H9 (cell line): ENCODE results near the gene RAET1G. TPM values are rescaled to one million over a fixed set of nuclear protein-coding genes. Genes with fewer than 3 reads are reported as not detected.
"Not testable (repeated sequence)": the region's sequence is repeated elsewhere in the genome, so short reads cannot be mapped to it uniquely, and the experiment has no call there.

Experiments
- DNase-seq: peaks from one replicate; pipeline ENCODE4 v3.0.0-alpha.2; 2017
- H2AFZ ChIP-seq: one replicate; pipeline ENCODE4 v1.6.1; 2013; ENCODE audit warnings: mild to moderate bottlenecking, low read length, control low read depth, moderate library complexity
- H2AK5ac ChIP-seq: 2 replicates; pipeline ENCODE4 v1.6.1; 2013; ENCODE audit warnings: low read length, control low read depth, mixed read lengths; ENCODE audit not compliant: insufficient read length
- H2BK120ac ChIP-seq: one replicate; pipeline ENCODE4 v1.6.1; 2013; ENCODE audit warnings: low read depth, mild to moderate bottlenecking, low read length, control low read depth, inconsistent platforms; ENCODE audit not compliant: poor library complexity, severe bottlenecking
- H2BK12ac ChIP-seq: 2 replicates; pipeline ENCODE4 v1.6.1; 2013; ENCODE audit warnings: low read length, control low read depth, mixed read lengths, low read depth; ENCODE audit not compliant: insufficient read length
- H2BK15ac ChIP-seq: 2 replicates; pipeline ENCODE4 v1.6.1; 2013; ENCODE audit warnings: low read depth, low read length, control low read depth
- H2BK20ac ChIP-seq: one replicate; pipeline ENCODE4 v1.6.1; 2013; ENCODE audit warnings: low read depth, mild to moderate bottlenecking, low read length, control low read depth, inconsistent platforms; ENCODE audit not compliant: poor library complexity, severe bottlenecking
- H2BK5ac ChIP-seq: 2 replicates; pipeline ENCODE4 v1.6.1; 2013; ENCODE audit warnings: low read length, control low read depth, mixed read lengths; ENCODE audit not compliant: insufficient read length
- H3K14ac ChIP-seq: 2 replicates; pipeline ENCODE4 v1.6.1; 2013; ENCODE audit warnings: low read length, control low read depth; ENCODE audit not compliant: insufficient read depth
- H3K18ac ChIP-seq: 2 replicates; pipeline ENCODE4 v1.6.1; 2013; ENCODE audit warnings: low read depth, mild to moderate bottlenecking, mixed read lengths, low read length, control low read depth; ENCODE audit not compliant: insufficient read length
- H3K23ac ChIP-seq: 2 replicates; pipeline ENCODE4 v1.6.1; 2013; ENCODE audit warnings: low read length, control low read depth, mixed read lengths, low read depth; ENCODE audit not compliant: insufficient read length
- H3K23me2 ChIP-seq: 2 replicates; pipeline ENCODE4 v1.6.1; 2013; ENCODE audit warnings: low read depth, mild to moderate bottlenecking, mixed read lengths, low read length, control low read depth; ENCODE audit not compliant: insufficient read length, poor library complexity, severe bottlenecking
- H3K27ac ChIP-seq: 2 replicates; pipeline ENCODE4 v1.5.1; 2013; ENCODE audit warnings: low read length, control low read depth, mixed read lengths, low read depth; ENCODE audit not compliant: insufficient read length
- H3K27me3 ChIP-seq: 2 replicates; pipeline ENCODE4 v1.6.1; 2013; ENCODE audit warnings: low read length, control low read depth, inconsistent platforms; ENCODE audit not compliant: insufficient read depth
- H3K4ac ChIP-seq: 2 replicates; pipeline ENCODE4 v1.6.1; 2013; ENCODE audit warnings: low read depth, mild to moderate bottlenecking, control low read depth, inconsistent platforms, low read length, moderate library complexity
- H3K4me1 ChIP-seq: 2 replicates; pipeline ENCODE4 v1.6.1; 2013; ENCODE audit warnings: low read length, control low read depth, inconsistent platforms; ENCODE audit not compliant: insufficient read depth
- H3K4me2 ChIP-seq: 2 replicates; pipeline ENCODE4 v1.6.1; 2013; ENCODE audit warnings: low read length, control low read depth, mixed read lengths; ENCODE audit not compliant: insufficient read length, insufficient read depth
- H3K56ac ChIP-seq: 2 replicates; pipeline ENCODE4 v1.6.1; 2013; ENCODE audit warnings: low read depth, mild to moderate bottlenecking, mixed read lengths, low read length, control low read depth; ENCODE audit not compliant: insufficient read length
- H3K79me1 ChIP-seq: 2 replicates; pipeline ENCODE4 v1.6.1; 2013; ENCODE audit warnings: low read depth, mild to moderate bottlenecking, moderate library complexity, low read length, control low read depth, inconsistent platforms; ENCODE audit not compliant: insufficient read depth, poor library complexity, severe bottlenecking
- H3K79me2 ChIP-seq: 2 replicates; pipeline ENCODE4 v1.6.1; 2013; ENCODE audit warnings: low read length, control low read depth, inconsistent platforms; ENCODE audit not compliant: insufficient read depth
- H3K9ac ChIP-seq: 2 replicates; pipeline ENCODE4 v1.6.1; 2013; ENCODE audit warnings: low read length, control low read depth, mixed read lengths; ENCODE audit not compliant: insufficient read length; ENCODE audit errors: extremely low read depth
- H3K9me3 ChIP-seq: one replicate; pipeline ENCODE4 v1.6.1; 2013; ENCODE audit warnings: low read depth, low read length, inconsistent platforms; ENCODE audit not compliant: control insufficient read depth
- H3T11ph ChIP-seq: one replicate; pipeline ENCODE4 v1.6.1; 2013; ENCODE audit warnings: mild to moderate bottlenecking, low read length, control low read depth, inconsistent platforms
- H4K20me1 ChIP-seq: one replicate; pipeline ENCODE4 v1.6.1; 2013; ENCODE audit not compliant: control insufficient read depth, insufficient read length, insufficient read depth
- H4K5ac ChIP-seq: 2 replicates; pipeline ENCODE4 v1.6.1; 2013; ENCODE audit warnings: low read depth, mild to moderate bottlenecking, mixed read lengths, low read length, control low read depth; ENCODE audit not compliant: insufficient read length
- H4K8ac ChIP-seq: replicated peaks from 2 replicates; pipeline ENCODE4 v1.6.1; 2013; ENCODE audit warnings: low read length, control low read depth, mixed read lengths, low read depth; ENCODE audit not compliant: insufficient read length
- H4K91ac ChIP-seq: 2 replicates; pipeline ENCODE4 v1.6.1; 2013; ENCODE audit warnings: low read depth, mild to moderate bottlenecking, moderate library complexity, mixed read lengths, low read length, control low read depth; ENCODE audit not compliant: insufficient read length
- H3K27ac Mint-ChIP-seq, 3 experiments: 2 replicates in 2 of 3; 3 replicates in 1 of 3; pipeline ENCODE4 v1.8.0; 2020 to 2021; ENCODE audit warnings: mixed read lengths in 3 of 3, mild to moderate bottlenecking in 1 of 3, moderate library complexity in 1 of 3
- H3K27me3 Mint-ChIP-seq: 2 replicates; pipeline ENCODE4 v1.8.0; 2021; ENCODE audit warnings: low read depth, mild to moderate bottlenecking, moderate library complexity, mixed read lengths
- H3K36me3 Mint-ChIP-seq, 3 experiments: 2 replicates in 2 of 3; 3 replicates in 1 of 3; pipeline ENCODE4 v1.8.0; 2020 to 2021; ENCODE audit warnings: low read depth in 3 of 3, mixed read lengths in 3 of 3; ENCODE audit not compliant: insufficient read depth in 1 of 3
- H3K4me1 Mint-ChIP-seq, 2 experiments: 2 replicates each; pipeline ENCODE4 v1.8.0; 2020; ENCODE audit warnings: mixed read lengths in 2 of 2
- H3K4me3 Mint-ChIP-seq, 2 experiments: 2 replicates in 1 of 2; 3 replicates in 1 of 2; pipeline ENCODE4 v1.8.0; 2020 to 2021; ENCODE audit warnings: mild to moderate bottlenecking in 2 of 2, mixed read lengths in 2 of 2, moderate library complexity in 1 of 2
- H3K9me3 Mint-ChIP-seq, 2 experiments: 2 replicates in 1 of 2; 3 replicates in 1 of 2; pipeline ENCODE4 v1.8.0; 2020; ENCODE audit warnings: mild to moderate bottlenecking in 2 of 2, mixed read lengths in 2 of 2, moderate library complexity in 1 of 2
- CTCF ChIP-seq: fragments of 200-600 bp; sonication (generic); conservative IDR thresholded peaks from 3 replicates; pipeline ENCODE4 v1.8.0; 2021; ENCODE audit warnings: antibody characterized with exemption, mild to moderate bottlenecking
- WGBS: extraction: QIAGEN DNeasy Blood & Tissue Kit; methylation state at CpG from one replicate; pipeline ENCODE4 v1.1.7; 2013; ENCODE audit warnings: missing lambda C conversion rate, low lambda C conversion rate, mixed read lengths; ENCODE audit not compliant: insufficient read length; ENCODE audit errors: extremely low coverage; 5-methylcytosine and 5-hydroxymethylcytosine counted together
- total RNA-seq: library from RNA; stranded (reverse); gene quantifications from 2 replicates; pipeline ENCODE4 v1.2.1, GENCODE V29; 2021

RAET1G gene
- total RNA-seq, 1 experiment from 2014 or later: not detected

GRCh38 chr6:149919834-149920225, 3.1 kb downstream of the RAET1G start:
- no peaks in the 10 kb centered on the region for H3K79me1 ChIP-seq
- Mint-ChIP-seq H3K4me1 (peaks cover 9 to 13% of the 10 kb centered on the region in 2 experiments), H3K27me3 (peaks cover 75% of the 10 kb centered on the region), H3K4me3 (no peak overlapping the region; a peak in 1 of 5 replicates), H3K36me3 (no peaks in the 10 kb centered on the region; a peak in 1 of 7 replicates), H3K27ac (no peak overlapping the region), H3K9me3 (peaks cover 4 to 6% of the 10 kb centered on the region in 2 experiments; a peak in 4 of 5 replicates)
- H4K20me1 ChIP-seq: no peaks in the 10 kb centered on the region
- H4K91ac ChIP-seq: no peak overlapping the region
- H4K5ac ChIP-seq: no peak overlapping the region
- H3K23me2 ChIP-seq: peaks cover 11% of the 10 kb centered on the region
- H2AFZ ChIP-seq: no peak overlapping the region
- no peak overlapping the region for H3K18ac ChIP-seq
- WGBS: no CpG with 5 or more reads among the region's 4 CpGs
- no peak overlapping the region for H2AK5ac ChIP-seq
- no peak for TF ChIP-seq CTCF
- H2BK20ac ChIP-seq: no peak overlapping the region
- H3K23ac ChIP-seq: no peak overlapping the region
- H3K9me3 ChIP-seq: no peaks in the 10 kb centered on the region
- H2BK5ac ChIP-seq: no peak overlapping the region
- no peak overlapping the region for H3T11ph ChIP-seq
- H3K4me2 ChIP-seq: no peak overlapping the region
- DNase-seq: no peak
- no peak overlapping the region for H2BK120ac ChIP-seq
- H3K14ac ChIP-seq: no peak overlapping the region
- no peak overlapping the region for H3K56ac ChIP-seq
- no peak overlapping the region for H2BK15ac ChIP-seq
- no peak overlapping the region for H2BK12ac ChIP-seq
- no peaks in the 10 kb centered on the region for H3K79me2 ChIP-seq
- peaks cover 39% of the 10 kb centered on the region for H3K27me3 ChIP-seq
- H3K4me1 ChIP-seq: no peaks in the 10 kb centered on the region
- no peak overlapping the region for H3K9ac ChIP-seq
- no peak overlapping the region for H3K27ac ChIP-seq
- H4K8ac ChIP-seq: no peak overlapping the region
- no peak overlapping the region for H3K4ac ChIP-seq

DNA sequence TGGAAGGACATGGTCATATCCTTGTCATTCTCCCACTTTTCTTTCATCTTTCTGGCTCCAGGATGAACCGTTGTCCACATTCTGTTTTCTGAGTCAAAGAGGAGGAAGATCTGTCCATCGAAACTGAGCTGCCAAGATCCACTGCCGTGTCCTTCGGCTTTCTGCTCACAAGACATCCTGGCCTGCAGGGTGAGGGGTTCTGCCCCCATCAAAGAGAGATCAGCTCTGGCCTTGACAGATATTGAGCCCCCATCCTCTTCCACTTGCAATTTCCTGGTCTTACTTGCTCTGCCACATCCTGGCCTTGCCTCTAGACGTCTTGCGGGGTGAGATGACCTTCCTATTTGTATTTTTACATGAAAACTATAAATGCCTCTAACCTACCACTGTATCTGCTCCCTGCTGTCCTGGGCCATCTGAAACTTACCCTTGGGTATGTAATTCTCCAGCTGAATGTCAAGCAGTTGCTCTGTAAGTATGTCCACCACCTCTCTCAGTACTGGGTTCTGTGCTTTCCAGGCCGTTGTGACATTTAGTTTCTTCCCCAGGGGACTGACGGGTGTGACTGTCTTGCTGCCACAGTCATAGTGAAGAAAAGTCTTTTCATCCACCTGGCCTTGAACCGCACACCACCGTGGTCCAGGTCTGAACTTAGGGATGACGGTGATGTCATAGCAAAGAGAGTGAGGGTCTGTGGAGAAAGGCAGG, 3.6 kb downstream of the RAET1G start:
- H3K4ac ChIP-seq, H2BK15ac ChIP-seq, H2AFZ ChIP-seq, H3K4me2 ChIP-seq, H3K79me1 ChIP-seq, H2BK20ac ChIP-seq, H2BK5ac ChIP-seq, H2BK120ac ChIP-seq, H2BK12ac ChIP-seq, H3K56ac ChIP-seq, H3K9me3 ChIP-seq, H3K9ac ChIP-seq, H3K4me3 Mint-ChIP-seq, H3K79me2 ChIP-seq, H3K27ac ChIP-seq, H4K5ac ChIP-seq, DNase-seq, H4K8ac ChIP-seq, H3K14ac ChIP-seq, H3K23ac ChIP-seq, H3K27ac Mint-ChIP-seq, H2AK5ac ChIP-seq, H3K9me3 Mint-ChIP-seq, H3K4me1 ChIP-seq, H4K20me1 ChIP-seq, H3K18ac ChIP-seq, H4K91ac ChIP-seq, H3K36me3 Mint-ChIP-seq, H3T11ph ChIP-seq: not testable (repeated sequence)
- peaks cover 9 to 13% of the 10 kb centered on the region in 2 experiments for H3K4me1 Mint-ChIP-seq
- peaks cover 11% of the 10 kb centered on the region for H3K23me2 ChIP-seq
- peaks cover 34% of the 10 kb centered on the region for H3K27me3 ChIP-seq
- peaks cover 75% of the 10 kb centered on the region for H3K27me3 Mint-ChIP-seq
- no CpG with 5 or more reads among the region's 11 CpGs for WGBS
